ENCODE data around the gene MS4A2.
"Not testable (repeated sequence)": the region's sequence is repeated elsewhere in the genome, so short reads cannot be mapped to it uniquely, and the experiment has no call there.

MS4A2 gene

DNA sequence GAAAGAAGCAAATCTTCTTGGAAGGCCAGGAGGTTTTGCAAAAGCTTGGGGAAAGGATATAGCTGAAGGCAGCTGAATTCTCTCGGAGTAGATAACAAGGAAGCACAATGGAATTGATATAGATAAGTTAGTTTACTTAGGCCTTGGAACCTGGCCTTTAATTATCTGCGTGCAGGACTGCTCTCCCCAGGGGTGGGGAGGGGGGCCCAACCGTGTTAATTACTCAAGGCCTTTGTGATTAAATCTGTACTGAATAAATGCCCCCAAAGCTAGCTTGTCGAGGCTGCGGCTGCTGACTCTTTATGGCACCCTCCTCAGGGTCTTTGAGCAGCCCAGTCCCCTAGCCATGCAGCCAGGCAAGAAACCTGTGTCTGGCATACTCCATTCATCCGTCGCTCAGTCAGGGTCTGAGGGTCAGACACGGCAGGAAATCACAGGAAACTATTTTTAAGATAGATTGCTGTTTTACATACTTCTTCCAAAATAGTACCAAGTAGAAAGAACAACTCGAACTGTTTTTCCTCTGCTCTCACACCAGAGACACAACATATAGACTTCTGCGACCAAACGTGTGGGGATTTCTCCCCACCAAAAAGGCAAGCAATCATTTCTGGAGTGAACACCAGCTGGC lies 36.5 kb downstream of the MS4A2 start:
- H3K4me3 ChIP-seq (ENCODE audit: low read depth, low read length) = no peak overlapping the region
- TF ChIP-seq, protein P1, sequence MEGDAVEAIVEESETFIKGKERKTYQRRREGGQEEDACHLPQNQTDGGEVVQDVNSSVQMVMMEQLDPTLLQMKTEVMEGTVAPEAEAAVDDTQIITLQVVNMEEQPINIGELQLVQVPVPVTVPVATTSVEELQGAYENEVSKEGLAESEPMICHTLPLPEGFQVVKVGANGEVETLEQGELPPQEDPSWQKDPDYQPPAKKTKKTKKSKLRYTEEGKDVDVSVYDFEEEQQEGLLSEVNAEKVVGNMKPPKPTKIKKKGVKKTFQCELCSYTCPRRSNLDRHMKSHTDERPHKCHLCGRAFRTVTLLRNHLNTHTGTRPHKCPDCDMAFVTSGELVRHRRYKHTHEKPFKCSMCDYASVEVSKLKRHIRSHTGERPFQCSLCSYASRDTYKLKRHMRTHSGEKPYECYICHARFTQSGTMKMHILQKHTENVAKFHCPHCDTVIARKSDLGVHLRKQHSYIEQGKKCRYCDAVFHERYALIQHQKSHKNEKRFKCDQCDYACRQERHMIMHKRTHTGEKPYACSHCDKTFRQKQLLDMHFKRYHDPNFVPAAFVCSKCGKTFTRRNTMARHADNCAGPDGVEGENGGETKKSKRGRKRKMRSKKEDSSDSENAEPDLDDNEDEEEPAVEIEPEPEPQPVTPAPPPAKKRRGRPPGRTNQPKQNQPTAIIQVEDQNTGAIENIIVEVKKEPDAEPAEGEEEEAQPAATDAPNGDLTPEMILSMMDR (IDR thresholded peaks at IDR 0.05; ENCODE audit: borderline replicate concordance, insufficient read depth, low read depth, low read length) = no peak

DNA sequence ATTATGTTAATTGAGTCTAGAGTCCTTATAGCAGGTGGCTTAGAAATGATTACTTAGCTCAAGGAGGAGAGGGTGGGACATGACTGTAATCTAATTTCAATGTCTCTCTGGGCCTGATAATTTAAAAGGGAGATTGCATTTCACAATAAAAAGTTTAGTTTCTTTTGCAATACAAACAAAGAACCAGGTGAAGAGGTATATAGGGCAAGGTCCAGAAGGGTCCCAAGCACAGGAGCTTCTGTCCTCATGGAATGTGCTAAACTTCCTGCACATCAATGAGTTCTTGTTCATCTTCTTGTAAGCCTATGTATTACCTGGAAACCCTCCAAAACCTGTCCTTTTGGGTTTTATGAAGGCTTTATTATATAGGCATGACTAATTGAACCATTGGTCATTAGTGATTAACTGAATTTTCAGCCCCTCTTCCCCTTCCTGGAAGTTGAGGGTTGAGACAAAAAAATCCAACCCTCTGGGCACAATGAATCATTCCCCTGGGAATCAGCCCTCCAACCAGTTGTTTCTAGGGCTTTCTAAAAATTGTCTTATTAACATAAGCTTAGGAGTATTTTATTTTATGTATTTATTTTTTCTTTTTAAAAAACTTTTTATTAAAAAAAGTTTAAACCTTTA lies 37.6 kb downstream of the MS4A2 start:
- TF ChIP-seq, protein P1 (IDR thresholded peaks at IDR 0.05; ENCODE audit: borderline replicate concordance, insufficient read depth, low read depth, low read length) = no peak
- no peak overlapping the region for H3K4me3 ChIP-seq (ENCODE audit: low read depth, low read length)

DNA sequence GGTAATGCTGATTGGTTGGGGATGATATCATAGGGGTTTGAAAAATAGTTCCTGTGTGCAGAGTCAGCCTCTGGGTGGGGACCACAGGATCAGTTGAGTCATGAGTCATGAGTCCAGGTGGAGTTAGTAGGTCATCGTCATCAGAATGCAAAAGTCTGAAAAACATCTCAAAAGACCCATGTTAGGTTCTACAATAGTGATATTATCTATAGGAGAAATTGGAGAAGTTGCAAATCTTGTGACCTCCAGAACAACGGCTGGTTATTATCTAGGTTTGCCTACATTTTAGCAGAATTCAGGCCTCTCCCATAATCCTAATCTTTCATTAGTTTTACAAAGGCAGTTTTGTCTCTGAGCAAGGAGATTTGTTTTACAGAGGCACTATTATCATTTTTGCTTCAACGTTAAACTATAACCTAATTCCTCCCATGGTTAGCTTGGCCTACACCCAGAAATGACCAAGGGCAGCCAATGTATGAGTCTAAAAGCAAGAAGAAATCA lies 38.9 kb downstream of the MS4A2 start:
- no peak overlapping the region for H3K4me3 ChIP-seq (ENCODE audit: low read depth, low read length)
- TF ChIP-seq, protein P1 (IDR thresholded peaks at IDR 0.05; ENCODE audit: borderline replicate concordance, insufficient read depth, low read depth, low read length) = no peak

DNA sequence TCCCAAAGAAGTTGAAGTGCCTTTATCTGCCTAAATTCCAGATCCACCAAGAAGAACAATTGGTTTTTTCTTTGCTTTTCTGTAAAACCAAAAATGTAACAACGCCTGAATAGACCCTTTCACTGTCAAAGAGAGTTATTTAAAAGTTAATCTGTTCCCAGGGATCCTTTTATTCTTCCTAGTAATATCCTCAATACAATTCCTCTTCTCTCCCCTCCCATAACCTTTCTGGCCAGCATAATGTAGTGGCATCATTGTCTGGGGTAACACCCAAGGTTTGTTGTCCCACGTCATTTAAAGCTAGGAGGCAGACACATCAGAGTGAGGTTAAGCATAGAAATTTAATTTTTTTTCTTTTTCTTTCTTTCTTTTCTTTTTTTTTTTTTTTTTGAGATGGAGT lies 39.9 kb downstream of the MS4A2 start:
- TF ChIP-seq, protein P1 (IDR thresholded peaks at IDR 0.05; ENCODE audit: borderline replicate concordance, insufficient read depth, low read depth, low read length) = no peak
- H3K4me3 ChIP-seq (ENCODE audit: low read depth, low read length) = no peak overlapping the region

DNA sequence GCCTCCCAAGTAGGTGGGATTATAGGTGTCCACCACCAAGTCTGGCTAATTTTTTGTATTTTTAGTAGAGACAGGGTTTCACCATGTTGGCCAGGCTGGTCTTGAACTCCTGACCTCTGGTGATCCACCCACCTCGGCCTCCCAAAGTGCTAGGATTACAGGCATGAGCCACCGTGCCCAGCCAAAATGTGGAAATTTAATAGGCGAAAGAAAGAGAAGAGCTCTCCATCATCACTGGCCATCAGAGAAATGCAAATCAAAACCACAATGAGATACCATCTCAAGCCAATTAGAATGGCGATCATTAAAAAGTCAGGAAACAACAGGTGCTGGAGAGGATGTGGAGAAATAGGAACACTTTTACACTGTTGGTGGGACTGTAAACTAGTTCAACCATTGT lies 40.4 kb downstream of the MS4A2 start:
- not testable (repeated sequence) for H3K4me3 ChIP-seq (ENCODE audit: low read depth, low read length)

DNA sequence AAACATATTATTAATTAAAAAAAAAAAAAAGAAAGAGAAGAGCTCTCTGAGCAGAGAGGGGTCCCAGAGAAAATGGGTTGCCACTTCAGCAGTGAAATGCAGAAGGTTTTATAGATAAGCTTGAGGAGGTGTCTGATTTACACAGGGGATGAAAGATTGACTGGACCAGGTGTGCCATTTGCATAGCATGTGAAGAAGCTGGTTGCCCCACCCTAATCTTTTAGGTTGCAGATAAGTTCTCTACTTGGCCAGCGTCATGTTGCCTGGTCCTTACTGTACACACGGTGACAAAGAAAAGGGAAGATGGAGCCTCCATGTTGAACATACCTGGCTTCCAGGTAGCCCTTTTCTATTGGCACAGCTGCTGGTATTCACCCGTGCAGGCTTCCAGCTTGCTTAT lies 41.4 kb downstream of the MS4A2 start:
- TF ChIP-seq, protein P1 (IDR thresholded peaks at IDR 0.05; ENCODE audit: borderline replicate concordance, insufficient read depth, low read depth, low read length) = no peak
- no peak overlapping the region for H3K4me3 ChIP-seq (ENCODE audit: low read depth, low read length)

DNA sequence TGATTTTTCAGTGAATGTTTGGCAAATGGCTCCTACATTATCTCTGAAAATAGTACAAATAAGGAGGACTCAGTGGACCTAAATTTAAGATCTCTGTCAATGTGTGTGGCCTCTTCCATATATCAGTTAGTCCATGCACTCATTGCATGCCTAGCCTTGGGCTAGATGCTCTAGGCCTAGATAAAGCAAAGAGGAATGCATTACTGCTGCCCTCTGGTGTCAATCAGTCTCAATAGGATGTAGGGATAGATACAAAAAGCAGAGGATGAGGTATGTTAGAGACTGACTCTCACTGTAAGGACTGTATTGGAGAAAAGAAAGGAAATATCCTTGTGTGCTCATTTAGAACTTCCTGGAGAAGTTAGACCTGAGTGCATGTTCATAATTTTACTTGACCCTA lies 42.0 kb downstream of the MS4A2 start:
- TF ChIP-seq, protein P1 (IDR thresholded peaks at IDR 0.05; ENCODE audit: borderline replicate concordance, insufficient read depth, low read depth, low read length) = peak; percentile 31; the same call in 1 of the 2 replicates
- H3K4me3 ChIP-seq (ENCODE audit: low read depth, low read length) = no peak overlapping the region
